HEK293 (cell line): ENCODE results near the gene LGALSL.

Experiments used
- CTCF ChIP-seq: fragments of 450-650 bp; formaldehyde crosslinking; IDR thresholded peaks from 2 replicates; pipeline ENCODE4 v1.5.1; 2016; ENCODE audit warnings: missing biosample characterization, missing genetic modification characterization
- ZNF391 ChIP-seq: fragments of 450-650 bp; formaldehyde crosslinking; IDR thresholded peaks from 2 replicates; pipeline ENCODE4 v1.5.1; 2016; ENCODE audit warnings: low read depth, missing biosample characterization, missing genetic modification characterization, borderline replicate concordance

GRCh38 chr2:64479259-64480117 is 25.5 kb downstream of the LGALSL start:
- TF ChIP-seq CTCF = no peak
- TF ChIP-seq ZNF391 (tag by site-specific recombination) = no peak
